Activated T-helper 1 cell treated with anti-CD3 and anti-CD28 coated beads, Interleukin-12 subunit alpha, Interleukin-12 subunit beta, Interleukin-2, Interleukin-4 antibody, amounts not matched to agents 30 ng/mL and 10 ng/mL and 1 ng/mL, durations not matched to agents 14 hours and 24 hours and 36 hours (primary cell): ENCODE data around the gene HYAL3. TPM values are rescaled to one million over a fixed set of nuclear protein-coding genes. Genes with fewer than 3 reads are reported as not detected.

ENCODE experiments used
- DNase-seq: peaks from one replicate; pipeline ENCODE4 v3.0.0; 2021; ENCODE audit warnings: low spot score
- H3K27ac Mint-ChIP-seq: one replicate; pipeline ENCODE4 v1.8.0; 2021; ENCODE audit warnings: mild to moderate bottlenecking, mixed read lengths
- H3K27me3 Mint-ChIP-seq: one replicate; pipeline ENCODE4 v1.8.0; 2022; ENCODE audit warnings: mild to moderate bottlenecking, moderate library complexity, mixed read lengths; ENCODE audit not compliant: insufficient read depth
- H3K36me3 Mint-ChIP-seq: one replicate; pipeline ENCODE4 v1.8.0; 2021; ENCODE audit warnings: low read depth, mixed read lengths
- H3K4me1 Mint-ChIP-seq: one replicate; pipeline ENCODE4 v1.8.0; 2021; ENCODE audit warnings: low read depth, mixed read lengths
- H3K4me3 Mint-ChIP-seq: one replicate; pipeline ENCODE4 v1.8.0; 2021; ENCODE audit warnings: mild to moderate bottlenecking, moderate library complexity, mixed read lengths
- H3K9me3 Mint-ChIP-seq: one replicate; pipeline ENCODE4 v1.8.0; 2021; ENCODE audit warnings: mixed read lengths
- intact Hi-C: fragments of 100-400 bp; cut with micrococcal nuclease; formaldehyde crosslinking; loops from one replicate; pipeline ENCODE4 v1.15.1; 2024
- total RNA-seq: library from RNA; stranded (reverse); gene quantifications from 2 replicates; pipeline ENCODE4 v1.2.3, GENCODE V29; 2022

The HYAL3 gene
- total RNA-seq, 1 donor from 2014 or later, result 8.0 TPM

DNA sequence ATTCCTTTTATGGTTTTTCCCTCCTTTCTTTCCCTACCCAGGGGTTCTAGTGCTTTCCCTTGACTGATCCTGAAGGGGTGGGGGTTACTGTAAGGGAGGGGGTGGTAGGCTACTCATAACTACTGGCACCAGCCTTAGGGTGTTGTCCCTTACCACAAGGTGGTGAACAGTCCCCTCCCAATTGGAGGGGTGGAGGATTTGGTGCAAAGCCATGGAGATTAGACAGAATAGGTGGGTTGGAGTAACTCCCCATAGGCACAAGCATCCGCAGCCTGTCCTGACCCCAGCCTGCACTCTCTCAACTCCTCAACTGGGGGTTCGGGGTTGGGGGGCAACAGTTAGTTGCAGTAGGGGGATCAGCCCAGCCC is 25.9 kb upstream of the HYAL3 start:
- Mint-ChIP-seq H3K36me3 (peaks cover 14% of the 10 kb centered on the region), H3K27ac (peak overlapping the region; percentile 23), H3K27me3 (no peaks in the 10 kb centered on the region), H3K4me1 (peaks cover 32% of the 10 kb centered on the region), H3K9me3 (no peaks in the 10 kb centered on the region), H3K4me3 (peak overlapping the region; percentile 15)
- intact Hi-C loops, result no loop called here
- no peak for DNase-seq

DNA sequence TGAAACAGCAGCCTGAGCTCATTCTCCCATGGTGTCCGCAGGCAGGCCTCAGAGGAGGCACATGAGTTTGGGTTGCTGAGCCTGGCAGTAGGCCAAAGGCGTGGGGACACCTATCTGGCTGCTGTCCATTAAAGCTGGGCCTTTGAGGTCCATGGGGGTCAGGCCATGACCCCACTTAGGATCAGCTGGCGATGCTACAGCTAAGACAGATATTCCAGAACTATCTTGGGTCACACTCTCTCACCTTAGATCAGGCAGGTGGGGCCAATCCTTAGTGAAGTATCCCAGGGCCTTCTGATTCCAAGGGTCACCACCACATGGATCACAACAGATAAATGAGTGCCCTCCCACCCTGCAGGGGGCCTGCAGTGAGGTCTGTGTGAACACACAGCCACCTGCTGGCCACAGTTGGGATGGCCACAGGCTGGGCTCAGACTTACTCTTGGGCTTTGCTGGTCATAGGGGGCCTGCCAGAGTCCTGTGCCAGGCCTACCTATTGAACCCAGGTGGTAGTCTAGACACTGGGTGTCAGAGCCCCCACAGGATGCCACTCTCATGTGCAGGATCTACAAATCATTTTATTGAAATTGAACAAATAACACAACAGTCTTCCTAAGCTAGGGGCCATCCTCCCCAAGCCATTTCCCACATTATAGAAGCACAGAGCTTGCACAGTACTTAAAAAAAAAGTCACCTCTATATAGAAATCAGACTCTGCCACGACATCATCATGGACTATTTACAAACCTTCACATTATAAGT is 25.3 kb upstream of the HYAL3 start:
- peak overlapping the region; percentile 23 for H3K27ac Mint-ChIP-seq

DNA sequence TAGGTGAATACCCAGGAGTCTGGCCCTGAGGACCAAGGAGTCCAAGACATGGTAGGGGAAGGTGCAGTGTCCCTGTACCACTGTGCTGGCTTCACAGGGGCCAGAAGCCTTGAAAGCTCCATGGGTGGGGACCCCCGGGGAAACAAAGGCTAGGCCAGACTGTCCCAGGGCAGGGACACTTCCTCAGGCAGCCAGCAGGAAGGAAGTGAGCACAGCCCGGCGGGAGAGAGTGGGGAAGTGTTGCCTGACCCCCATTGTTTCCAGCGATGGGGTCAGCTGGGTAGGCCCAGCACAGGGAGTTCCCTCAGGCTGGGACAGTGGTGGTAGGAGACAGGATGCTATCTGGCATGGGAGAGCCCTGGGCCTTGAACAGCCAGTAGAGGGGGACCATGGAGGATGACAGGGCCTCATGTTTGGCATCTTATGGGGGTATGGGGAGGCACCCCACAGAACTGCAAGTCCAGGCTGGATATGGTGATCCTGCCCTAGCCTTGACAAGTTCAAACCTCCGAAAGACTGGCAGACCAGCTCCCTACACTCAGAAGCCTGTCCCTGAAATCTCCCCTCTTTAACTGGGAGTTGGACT is 24.5 kb upstream of the HYAL3 start:
- no peak for DNase-seq
- Mint-ChIP-seq H3K9me3 (no peaks in the 10 kb centered on the region), H3K4me3 (no peak overlapping the region), H3K27ac (no peak overlapping the region), H3K27me3 (no peaks in the 10 kb centered on the region), H3K36me3 (peaks cover 17% of the 10 kb centered on the region), H3K4me1 (peaks cover 39% of the 10 kb centered on the region)
- intact Hi-C loops, result loop anchor here (1.0 kb wide), 1 partner anchor 49 kb away; no protein-coding TSS in a partner anchor

More for the DNA sequence above, 25.3 kb upstream of the HYAL3 start:
- DNase-seq, result peak; percentile 54
- no peaks in the 10 kb centered on the region for H3K9me3 Mint-ChIP-seq
- no peaks in the 10 kb centered on the region for H3K27me3 Mint-ChIP-seq
- peaks cover 11% of the 10 kb centered on the region for H3K36me3 Mint-ChIP-seq
- H3K4me3 Mint-ChIP-seq, result no peak overlapping the region
- H3K4me1 Mint-ChIP-seq, result peaks cover 36% of the 10 kb centered on the region
- intact Hi-C loops, result loop anchor here (1.0 kb wide), 1 partner anchor 50 kb away; no protein-coding TSS in a partner anchor

DNA sequence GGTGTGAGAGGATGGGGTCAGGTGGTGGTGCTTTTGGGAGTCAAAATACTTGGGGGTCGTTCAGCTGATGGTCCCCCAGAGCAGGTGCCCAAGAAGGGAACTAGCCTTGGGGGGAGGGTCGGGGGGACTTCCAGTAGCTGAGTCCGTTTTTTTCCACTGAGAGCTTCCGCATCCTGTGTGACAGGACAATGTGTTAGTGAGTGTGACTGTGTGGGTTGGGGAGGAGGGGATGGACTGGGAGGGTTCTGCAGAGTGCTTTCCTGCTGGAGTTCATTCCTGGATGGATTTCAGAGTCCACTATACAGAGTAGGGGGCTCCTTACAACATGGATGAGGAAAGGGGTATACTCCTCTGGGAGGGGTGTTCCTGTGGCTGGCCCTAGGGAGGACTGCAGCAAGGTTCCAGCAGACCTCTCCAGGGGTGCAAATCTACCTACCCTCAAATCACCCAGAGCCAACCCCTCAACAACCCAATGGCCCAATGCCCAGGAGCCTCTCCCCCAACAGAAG is 23.9 kb upstream of the HYAL3 start:
- H3K27ac Mint-ChIP-seq, result peak overlapping the region; percentile 18
- H3K36me3 Mint-ChIP-seq, result peaks cover 16% of the 10 kb centered on the region

DNA sequence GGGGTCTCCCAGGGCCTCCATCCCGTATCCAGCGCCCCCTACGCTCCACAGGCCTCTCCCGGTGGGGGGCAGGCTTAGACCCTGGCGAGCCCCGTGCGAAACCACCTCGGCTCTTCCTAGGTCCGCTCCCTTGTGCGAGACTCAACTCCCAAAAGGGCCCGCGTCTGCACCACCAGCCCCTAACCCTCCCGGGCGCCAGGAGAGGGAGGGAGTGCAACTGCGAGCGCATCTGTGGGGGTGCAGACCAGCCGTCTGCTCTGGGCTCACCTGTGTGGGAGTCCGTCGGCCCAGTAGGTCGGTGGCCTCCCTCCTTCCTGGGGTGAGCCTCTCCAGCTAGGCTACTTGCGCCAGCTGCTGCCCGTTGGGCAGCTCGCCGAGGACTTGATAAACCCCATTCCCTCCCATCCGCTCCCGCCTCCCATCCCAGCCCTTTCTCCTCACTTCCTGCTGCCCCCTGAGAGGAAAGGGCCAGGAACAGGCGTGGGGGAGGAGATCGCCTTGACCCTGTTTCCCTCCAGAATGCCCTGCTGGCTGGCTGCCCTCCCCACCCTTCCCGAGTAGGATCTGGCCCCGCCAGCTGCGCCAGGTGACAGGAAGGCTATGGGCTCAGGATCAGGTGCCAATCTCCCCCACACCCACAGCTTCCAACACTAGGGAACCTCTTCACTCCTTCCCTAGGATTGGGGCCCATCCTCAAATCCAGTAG is 23.3 kb upstream of the HYAL3 start, which contains the start of gene HYAL2:
Gene HYAL2 (minus strand): TSS at position 360 of the 706 bp plus-strand sequence. CDS start 2,256 bp downstream, outside the sequence.
- Mint-ChIP-seq H3K36me3 (peaks cover 17% of the 10 kb centered on the region), H3K9me3 (no peaks in the 10 kb centered on the region), H3K27ac (peak within 1 kb of the TSS; percentile 83), H3K27me3 (no peaks in the 10 kb centered on the region), H3K4me1 (peaks cover 39% of the 10 kb centered on the region), H3K4me3 (peak within 1 kb of the TSS; percentile 79)
- no peak for DNase-seq
- intact Hi-C loops, result no loop called here

More for the DNA sequence above, 23.9 kb upstream of the HYAL3 start:
- Mint-ChIP-seq H3K4me3 (no peak overlapping the region), H3K27me3 (no peaks in the 10 kb centered on the region), H3K4me1 (peaks cover 39% of the 10 kb centered on the region), H3K9me3 (no peaks in the 10 kb centered on the region)
- DNase-seq, result no peak
- intact Hi-C loops, result no loop called here

DNA sequence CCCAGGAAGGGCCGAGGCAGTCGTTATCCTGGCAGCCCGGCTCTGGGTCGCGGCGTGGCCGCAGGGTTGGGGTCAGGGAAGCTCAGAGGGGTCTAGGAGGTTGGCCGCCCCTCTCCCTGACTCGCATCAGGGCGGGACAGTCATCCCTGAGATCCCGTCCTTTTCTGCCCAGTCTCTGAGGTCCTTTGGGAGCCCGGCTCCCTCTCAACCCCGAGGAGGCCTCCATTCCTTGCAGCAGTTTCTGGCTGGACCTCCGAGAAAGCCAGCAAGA is 22.8 kb upstream of the HYAL3 start:
- no peak overlapping the region for H3K4me3 Mint-ChIP-seq
- H3K4me1 Mint-ChIP-seq, result peaks cover 36% of the 10 kb centered on the region
- H3K27me3 Mint-ChIP-seq, result no peaks in the 10 kb centered on the region
- no peak for DNase-seq
- peaks cover 17% of the 10 kb centered on the region for H3K36me3 Mint-ChIP-seq
- H3K9me3 Mint-ChIP-seq, result no peaks in the 10 kb centered on the region
- peak overlapping the region; percentile 83 for H3K27ac Mint-ChIP-seq
- intact Hi-C loops, result no loop called here

DNA sequence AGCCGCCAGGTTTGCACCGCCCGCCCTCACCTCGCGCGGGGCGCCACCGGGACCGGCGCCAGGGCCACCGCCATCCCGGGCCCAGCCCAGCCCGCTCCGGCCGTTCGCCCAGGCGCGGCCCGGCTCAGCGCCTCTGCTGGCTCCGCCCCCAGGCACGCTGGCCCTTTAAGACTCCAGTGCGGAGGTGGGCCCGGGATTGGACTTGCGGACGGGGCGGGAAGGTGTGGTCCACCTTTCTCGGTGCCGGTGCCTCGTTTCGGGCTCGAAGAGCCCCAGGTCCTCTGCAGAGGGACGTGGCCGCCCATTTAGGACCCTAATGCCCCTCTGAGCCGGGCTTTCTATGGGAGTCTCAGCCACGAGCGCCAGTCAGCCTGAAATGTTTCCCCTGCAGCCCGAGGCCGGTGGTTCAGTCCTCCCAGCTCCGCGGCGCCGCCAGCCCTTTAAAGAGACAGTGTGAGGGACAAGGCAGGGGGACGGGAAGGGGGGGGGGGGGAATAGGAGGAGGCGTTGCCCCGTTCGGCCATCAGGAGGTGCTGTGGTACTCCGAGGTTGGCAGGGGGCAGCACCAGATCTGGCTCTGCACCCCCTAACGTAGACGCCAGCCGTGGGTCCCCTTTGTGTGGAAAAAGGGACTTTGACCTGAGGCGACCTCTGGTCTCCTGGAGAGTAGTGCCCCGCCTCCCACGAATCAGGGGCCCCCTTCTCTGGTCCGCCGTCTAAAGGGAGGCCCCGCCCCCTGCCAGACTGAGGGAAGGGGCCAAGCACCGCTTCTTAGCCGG is 22.3 kb upstream of the HYAL3 start:
- Mint-ChIP-seq H3K9me3 (no peaks in the 10 kb centered on the region), H3K4me3 (peak overlapping the region; percentile 79), H3K27ac (peak overlapping the region; percentile 83), H3K36me3 (peaks cover 17% of the 10 kb centered on the region), H3K27me3 (no peaks in the 10 kb centered on the region), H3K4me1 (peaks cover 35% of the 10 kb centered on the region)
- intact Hi-C loops, result loop anchor here (1.0 kb wide), 5 partner anchors 16 to 129 kb away; partner anchors contain the start of genes HYAL3, IFRD2, NAA80 and TMEM115
- DNase-seq, result peak; percentile 81

DNA sequence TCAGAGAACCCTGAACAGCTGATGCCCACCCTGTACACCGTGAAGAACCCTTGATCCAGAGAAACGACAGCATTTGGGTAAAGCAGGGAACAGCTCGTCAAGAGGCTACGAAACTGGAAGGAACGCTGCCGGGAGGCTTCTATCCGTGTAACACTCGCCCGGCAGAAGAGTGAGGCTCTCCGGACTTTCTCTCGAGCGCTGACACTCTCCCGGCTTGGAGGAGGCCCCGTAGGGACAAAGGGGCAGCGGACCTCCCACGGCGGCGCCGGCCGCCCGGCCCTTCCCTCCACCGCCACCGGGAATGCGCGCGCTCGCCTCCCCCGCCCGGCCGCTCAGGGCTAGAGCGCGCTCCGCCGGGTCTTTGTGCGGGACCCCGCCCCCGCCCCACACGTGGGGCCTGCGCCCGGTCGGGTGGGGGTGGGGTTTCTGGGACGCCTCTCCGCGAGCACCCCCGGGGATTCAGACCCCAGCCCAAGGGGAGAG is 21.7 kb upstream of the HYAL3 start:
- peak; percentile 70 for DNase-seq
- intact Hi-C loops, result loop anchor here (1.0 kb wide), 6 partner anchors 7 to 129 kb away; partner anchors contain the start of genes HYAL3, IFRD2, NAA80 and TMEM115

DNA sequence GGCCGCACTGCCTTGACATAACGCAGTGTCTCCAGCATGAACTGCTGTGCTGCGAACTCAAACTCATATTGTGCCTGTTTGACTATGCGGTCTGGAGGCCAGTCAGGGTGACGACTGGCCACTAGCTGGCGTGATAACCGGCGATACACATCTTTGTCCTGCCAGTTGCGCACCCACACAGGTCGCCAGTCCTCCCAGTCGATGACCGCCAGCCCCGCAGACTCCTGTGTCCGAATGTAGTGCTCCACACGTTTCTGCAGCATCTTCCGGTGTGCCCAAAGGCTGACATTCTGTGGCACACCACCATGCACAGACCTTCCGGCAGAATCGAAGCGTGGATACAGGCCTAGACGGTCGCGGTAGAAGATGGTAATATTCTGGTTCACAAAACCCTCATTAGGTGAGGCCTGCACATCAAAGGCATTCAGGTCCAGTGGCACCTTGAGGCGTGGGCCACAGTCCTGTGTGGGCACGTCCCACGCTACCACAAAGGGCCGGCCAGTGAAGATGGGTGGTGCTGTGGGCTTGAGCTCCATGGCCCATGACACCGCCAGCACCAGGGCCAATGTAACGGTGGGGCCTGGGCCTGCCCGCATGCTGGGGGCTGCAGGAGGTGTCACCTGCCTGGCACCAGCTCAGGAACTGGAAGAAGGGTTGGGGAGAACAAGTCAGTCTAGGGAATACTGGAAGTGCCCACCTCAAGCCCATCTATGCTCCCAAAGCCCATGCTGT is 20.9 kb upstream of the HYAL3 start:
- H3K4me1 Mint-ChIP-seq, result peaks cover 34% of the 10 kb centered on the region
- DNase-seq, result no peak
- peaks cover 20% of the 10 kb centered on the region for H3K36me3 Mint-ChIP-seq
- H3K4me3 Mint-ChIP-seq, result peak overlapping the region; percentile 93
- no peak overlapping the region for H3K27ac Mint-ChIP-seq
- no peaks in the 10 kb centered on the region for H3K9me3 Mint-ChIP-seq
- intact Hi-C loops, result loop anchor here (1.0 kb wide), 1 partner anchor 8 kb away; the partner anchor contains the start of gene TUSC2
- H3K27me3 Mint-ChIP-seq, result no peaks in the 10 kb centered on the region

More for the DNA sequence above, 21.7 kb upstream of the HYAL3 start:
- peaks cover 20% of the 10 kb centered on the region for H3K36me3 Mint-ChIP-seq
- no peaks in the 10 kb centered on the region for H3K9me3 Mint-ChIP-seq
- H3K4me3 Mint-ChIP-seq, result peak overlapping the region; percentile 93
- H3K4me1 Mint-ChIP-seq, result peaks cover 35% of the 10 kb centered on the region
- peak overlapping the region; percentile 72 for H3K27ac Mint-ChIP-seq
- no peaks in the 10 kb centered on the region for H3K27me3 Mint-ChIP-seq

DNA sequence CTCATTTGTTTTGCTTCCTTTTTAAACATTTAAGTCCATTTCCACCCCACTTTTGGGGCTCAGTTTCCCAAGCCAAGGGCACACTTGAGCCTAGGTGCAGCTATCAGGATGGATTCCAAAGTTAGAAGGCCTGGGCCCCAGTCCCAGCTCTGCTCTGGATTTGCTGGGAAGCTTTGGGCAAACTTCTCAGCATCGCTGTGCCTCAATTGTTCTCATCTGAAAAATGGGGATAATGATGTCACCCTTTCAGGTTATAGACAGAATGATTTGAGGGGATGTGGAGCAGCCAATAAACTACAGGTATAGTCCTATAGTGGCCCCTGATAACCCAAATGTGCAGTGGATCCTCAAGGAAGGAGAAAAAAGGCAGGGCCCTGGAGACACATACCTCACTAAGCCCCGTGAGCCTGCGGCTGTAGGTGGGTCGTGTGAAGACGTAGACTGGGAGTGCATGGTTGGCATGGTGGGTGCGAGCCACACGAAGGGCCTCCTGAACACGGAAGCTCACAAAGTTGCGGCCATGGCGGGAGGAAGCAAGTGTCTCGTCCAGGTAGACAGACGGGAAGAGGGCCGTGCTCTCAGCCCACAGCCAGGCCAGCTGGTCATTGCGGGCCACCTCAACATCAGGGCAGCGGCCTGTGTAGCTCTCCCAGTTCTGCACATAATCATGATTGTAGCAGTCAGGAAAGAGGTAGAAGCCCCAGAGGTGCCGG is 20.1 kb upstream of the HYAL3 start:
- peak overlapping the region; percentile 93 for H3K4me3 Mint-ChIP-seq
- no peaks in the 10 kb centered on the region for H3K27me3 Mint-ChIP-seq
- intact Hi-C loops, result no loop called here
- H3K27ac Mint-ChIP-seq, result no peak overlapping the region
- peaks cover 29% of the 10 kb centered on the region for H3K4me1 Mint-ChIP-seq
- DNase-seq, result no peak
- H3K9me3 Mint-ChIP-seq, result no peaks in the 10 kb centered on the region
- H3K36me3 Mint-ChIP-seq, result peaks cover 16% of the 10 kb centered on the region

DNA sequence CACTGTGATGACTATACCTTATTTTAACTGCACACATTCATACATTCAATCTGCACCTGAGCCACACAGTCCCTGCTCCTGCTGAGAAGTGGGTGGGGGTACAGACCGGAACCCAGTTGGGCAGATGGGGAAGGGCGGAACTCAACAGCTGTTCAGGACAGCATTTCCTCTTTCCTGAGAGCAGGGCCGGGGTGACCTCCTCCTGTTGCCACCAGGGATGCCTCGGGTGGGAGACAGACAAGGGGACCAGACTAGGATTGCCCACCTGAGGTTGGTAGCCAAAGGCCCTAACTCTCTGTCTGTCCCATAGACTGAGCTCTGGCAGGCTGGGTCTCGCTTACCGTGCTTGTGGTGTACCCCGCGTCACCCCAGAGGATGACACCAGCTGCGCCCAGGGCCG is 19.4 kb upstream of the HYAL3 start:
- no peak for DNase-seq
- Mint-ChIP-seq H3K4me1 (peaks cover 29% of the 10 kb centered on the region), H3K36me3 (peaks cover 19% of the 10 kb centered on the region)

More for the DNA sequence above, 19.4 kb upstream of the HYAL3 start:
- no peaks in the 10 kb centered on the region for H3K27me3 Mint-ChIP-seq
- H3K4me3 Mint-ChIP-seq, result peak overlapping the region; percentile 57
- intact Hi-C loops, result no loop called here
- H3K27ac Mint-ChIP-seq, result no peak overlapping the region
- no peaks in the 10 kb centered on the region for H3K9me3 Mint-ChIP-seq
